Epithelial cell of esophagus (primary cell): ENCODE measurements around the gene DNAJC8.
A peak's percentile ranks its signal among the peaks of the same experiment; 100 is the strongest.

Experiments
- DNase-seq: peaks from one replicate; pipeline ENCODE4 v3.0.0; 2010; ENCODE audit warnings: low read depth
- H3K4me3 ChIP-seq: 2 replicates; pipeline ENCODE4 v1.5.1; 2011; ENCODE audit warnings: mild to moderate bottlenecking, low read length, control low read depth
- CTCF ChIP-seq: IDR thresholded peaks from 2 replicates; pipeline ENCODE4 v1.5.1; 2011; ENCODE audit warnings: low read depth, mild to moderate bottlenecking, low read length, control low read depth, inconsistent platforms; ENCODE audit not compliant: insufficient read depth; ENCODE audit errors: missing control alignments

Gene DNAJC8

GRCh38 chr1:28200234-28200873 is 32.5 kb downstream of the DNAJC8 start:
- no peak overlapping the region for H3K4me3 ChIP-seq
- no peak for DNase-seq
- no peak for TF ChIP-seq CTCF

- no peak overlapping the region for H3K4me3 ChIP-seq
- DNase-seq, result no peak
- TF ChIP-seq CTCF, result no peak
These were observed 33.2 kb downstream of the DNAJC8 start for GRCh38 chr1:28199328-28200233.

- DNase-seq, result peak; percentile 30
- TF ChIP-seq CTCF, result no peak
- H3K4me3 ChIP-seq, result peak overlapping the region; percentile 13
These were observed 35.0 kb downstream of the DNAJC8 start for GRCh38 chr1:28197682-28198415.

- no peak for TF ChIP-seq CTCF
- DNase-seq, result no peak
- H3K4me3 ChIP-seq, result no peak overlapping the region
These were observed 36.5 kb downstream of the DNAJC8 start for GRCh38 chr1:28196330-28196729.

GRCh38 chr1:28195780-28196179 is 37.0 kb downstream of the DNAJC8 start:
- no peak overlapping the region for H3K4me3 ChIP-seq
- no peak for DNase-seq
- no peak for TF ChIP-seq CTCF

- no peak overlapping the region for H3K4me3 ChIP-seq
- DNase-seq, result no peak
- no peak for TF ChIP-seq CTCF
These were observed 38.3 kb downstream of the DNAJC8 start for GRCh38 chr1:28194326-28195035.
